Fibroblast of lung (primary cell): ENCODE data around the gene OAF. TPM values are rescaled to one million over a fixed set of nuclear protein-coding genes. Genes with fewer than 3 reads are reported as not detected.
A peak's percentile ranks its signal among the peaks of the same experiment; 100 is the strongest.

ENCODE experiments used
- DNase-seq, 2 donors: peaks; one replicate each; pipeline versions ENCODE4 v3.0.0 to v3.0.0-alpha.2; 2010; ENCODE audit warnings: low read depth in 2 of 2
- H2AFZ ChIP-seq: 2 replicates; pipeline ENCODE4 v1.5.1; 2012; ENCODE audit warnings: low read length, control low read depth, inconsistent platforms
- H3K27ac ChIP-seq: 2 replicates; pipeline ENCODE4 v1.5.1; 2011; ENCODE audit warnings: low read length, control low read depth; ENCODE audit not compliant: insufficient read depth
- H3K27me3 ChIP-seq: 2 replicates; pipeline ENCODE4 v1.5.1; 2011; ENCODE audit warnings: mild to moderate bottlenecking, low read length; ENCODE audit not compliant: control insufficient read depth, insufficient read depth
- H3K36me3 ChIP-seq: 2 replicates; pipeline ENCODE4 v1.5.1; 2011; ENCODE audit warnings: low read length; ENCODE audit not compliant: control insufficient read depth, insufficient read depth
- H3K4me1 ChIP-seq: 2 replicates; pipeline ENCODE4 v1.5.1; 2011; ENCODE audit warnings: low read length; ENCODE audit not compliant: control insufficient read depth, insufficient read depth; ENCODE audit errors: extremely low read depth
- H3K4me2 ChIP-seq: 2 replicates; pipeline ENCODE4 v1.5.1; 2011; ENCODE audit warnings: low read length, control low read depth; ENCODE audit not compliant: insufficient read depth; ENCODE audit errors: extremely low read depth
- H3K4me3 ChIP-seq, 4 experiments: fragments of 200-600 bp in 1 of 4; sonication (generic) in 1 of 4; replicated peaks in 1 of 4; 2 replicates each; pipeline ENCODE4 v1.5.1; 2011 to 2016; ENCODE audit warnings: low read length in 4 of 4, low read depth in 3 of 4, mild to moderate bottlenecking in 3 of 4, control low read depth in 2 of 4, inconsistent platforms in 1 of 4, mixed read lengths in 1 of 4; ENCODE audit not compliant: insufficient read depth in 1 of 4; ENCODE audit errors: control extremely low read depth in 1 of 4
- H3K79me2 ChIP-seq: 2 replicates; pipeline ENCODE4 v1.5.1; 2012; ENCODE audit warnings: mild to moderate bottlenecking, low read length, inconsistent platforms; ENCODE audit not compliant: control insufficient read depth, insufficient read depth
- H3K9ac ChIP-seq: 2 replicates; pipeline ENCODE4 v1.5.1; 2011; ENCODE audit warnings: mild to moderate bottlenecking, low read length, control low read depth; ENCODE audit not compliant: insufficient read depth
- H3K9me3 ChIP-seq: 2 replicates; pipeline ENCODE4 v1.5.1; 2012; ENCODE audit warnings: low read depth, low read length; ENCODE audit not compliant: control insufficient read depth, insufficient read depth
- H4K20me1 ChIP-seq: 2 replicates; pipeline ENCODE4 v1.5.1; 2011; ENCODE audit warnings: low read length; ENCODE audit not compliant: control insufficient read depth, insufficient read depth; ENCODE audit errors: extremely low read depth
- CTCF ChIP-seq, 2 donors: IDR thresholded peaks in 1 of 2; conservative IDR thresholded peaks in 1 of 2; 1 replicate in 1 of 2; 2 replicates in 1 of 2; pipeline ENCODE4 v1.5.1; 2011 to 2012; ENCODE audit warnings: low read length in 2 of 2, control low read depth in 1 of 2, inconsistent platforms in 1 of 2, low read depth in 1 of 2, mild to moderate bottlenecking in 1 of 2
- EZH2 ChIP-seq: IDR thresholded peaks from 2 replicates; pipeline ENCODE4 v1.5.1; 2012; ENCODE audit warnings: low read length, control low read depth, mild to moderate bottlenecking; ENCODE audit errors: missing control alignments
- polyA plus RNA-seq, 2 donors: library from polyadenylated mRNA; depleted of rRNA in 1 of 2; stranded (reverse) in 1 of 2; unstranded in 1 of 2; fragments of >200 nt; gene quantifications; 2 replicates each; pipeline ENCODE4 v1.2.1, GENCODE V29; 2011 to 2012; ENCODE audit warnings: missing spikeins in 1 of 2
- total RNA-seq: library from RNA; depleted of rRNA; stranded (reverse); fragments of >200 nt; gene quantifications from 2 replicates; pipeline ENCODE4 v1.2.1, GENCODE V29; 2014

The OAF gene
- total and polyA plus RNA-seq, 2 donors (not counting 1 experiment from before 2014, with no cell fraction given), result 20.0 to 22.7 TPM

GRCh38 chr11:120168960-120169681, 41.7 kb upstream of the OAF start:
- peak overlapping the region; percentile 87 for H3K4me2 ChIP-seq
- peaks cover 45% of the 10 kb centered on the region for H3K27me3 ChIP-seq
- H3K9ac ChIP-seq, result peak overlapping the region; percentile 9
- TF ChIP-seq CTCF (conservative IDR thresholded peaks at IDR 0.05 in 1 of 2, IDR thresholded peaks at IDR 0.05 in 1 of 2; ENCODE audit: low read depth in 1 of 2, low read length in 2 of 2) (peak; percentile 35 to 74), EZH2 (no peak)
- H3K79me2 ChIP-seq, result no peaks in the 10 kb centered on the region
- H4K20me1 ChIP-seq, result no peaks in the 10 kb centered on the region
- H3K4me3 ChIP-seq, result peak overlapping the region; percentile 52 to 53 (median 52)
- H3K4me1 ChIP-seq, result peaks cover 2% of the 10 kb centered on the region
- no peaks in the 10 kb centered on the region for H3K36me3 ChIP-seq
- H2AFZ ChIP-seq, result peak overlapping the region; percentile 63
- H3K27ac ChIP-seq, result no peak overlapping the region
- peak; percentile 49 to 56 for DNase-seq
- H3K9me3 ChIP-seq, result no peaks in the 10 kb centered on the region

- no peak for TF ChIP-seq CTCF (conservative IDR thresholded peaks at IDR 0.05 in 1 of 2, IDR thresholded peaks at IDR 0.05 in 1 of 2; ENCODE audit: low read depth in 1 of 2, low read length in 2 of 2)
- no peak for TF ChIP-seq EZH2
- H3K4me1 ChIP-seq, result peaks cover 2% of the 10 kb centered on the region
- H3K27me3 ChIP-seq, result peaks cover 46% of the 10 kb centered on the region
- no peak overlapping the region for H3K4me2 ChIP-seq
- no peak overlapping the region for H3K27ac ChIP-seq
- no peak overlapping the region for H3K9ac ChIP-seq
- no peaks in the 10 kb centered on the region for H3K36me3 ChIP-seq
- DNase-seq, result no peak
- H3K9me3 ChIP-seq, result no peaks in the 10 kb centered on the region
- no peak overlapping the region for H3K4me3 ChIP-seq
- no peaks in the 10 kb centered on the region for H4K20me1 ChIP-seq
- H3K79me2 ChIP-seq, result no peaks in the 10 kb centered on the region
- no peak overlapping the region for H2AFZ ChIP-seq
These were observed 40.7 kb upstream of the OAF start for GRCh38 chr11:120169981-120170698.

GRCh38 chr11:120170741-120171261, 40.0 kb upstream of the OAF start:
- Histone ChIP-seq H3K4me1 (peaks cover 2% of the 10 kb centered on the region), H3K79me2 (no peaks in the 10 kb centered on the region), H3K9ac (no peak overlapping the region), H4K20me1 (no peaks in the 10 kb centered on the region), H3K27ac (no peak overlapping the region), H3K27me3 (peaks cover 51% of the 10 kb centered on the region), H2AFZ (no peak overlapping the region), H3K9me3 (no peaks in the 10 kb centered on the region), H3K36me3 (no peaks in the 10 kb centered on the region), H3K4me2 (no peak overlapping the region), H3K4me3 (no peak overlapping the region)
- no peak for TF ChIP-seq EZH2
- TF ChIP-seq CTCF (conservative IDR thresholded peaks at IDR 0.05 in 1 of 2, IDR thresholded peaks at IDR 0.05 in 1 of 2; ENCODE audit: low read depth in 1 of 2, low read length in 2 of 2), result no peak
- DNase-seq, result no peak
